Measurements from ENCODE around the gene PKIG. TPM values are rescaled to one million over a fixed set of nuclear protein-coding genes. Genes with fewer than 3 reads are reported as not detected.
A peak's percentile ranks its signal among the peaks of the same experiment; 100 is the strongest.
"Not testable (repeated sequence)": the region's sequence is repeated elsewhere in the genome, so short reads cannot be mapped to it uniquely, and the experiment has no call there.

PKIG gene
- total RNA-seq, 2 donors from 2014 or later: 24.4 to 46.1 TPM

- Histone ChIP-seq H3K36me3 (no peaks in the 10 kb centered on the region), H3K4me1 (peaks cover 4% of the 10 kb centered on the region), H3K9me3 (no peaks in the 10 kb centered on the region), H3K27ac (peak within 1 kb of the TSS; percentile 74), H3K9ac (ENCODE audit: low read depth in 2 of 2, low read length in 2 of 2) (peak within 1 kb of the TSS; percentile 82 to 87), H3K27me3 (no peaks in the 10 kb centered on the region), H3K4me3 (peak within 1 kb of the TSS; percentile 57)
- intact Hi-C loops (cut with DNase I): no loop called here
- no peak for TF ChIP-seq CTCF (IDR thresholded peaks at IDR 0.05)
- DNase-seq: peak; percentile 81
Measured at GRCh38 chr20:44651684-44652423, 69.5 kb downstream of the PKIG start, which contains the start of gene ADA. TSS of gene ADA (minus strand) at chr20:44651699. CDS start at chr20:44651607, 92 bp downstream.

GRCh38 chr20:44653546-44653945 is 71.2 kb downstream of the PKIG start:
- H3K9ac ChIP-seq (ENCODE audit: low read depth in 2 of 2, low read length in 2 of 2): no peak overlapping the region
- no peaks in the 10 kb centered on the region for H3K36me3 ChIP-seq
- intact Hi-C loops (cut with DNase I): no loop called here
- H3K27ac ChIP-seq: no peak overlapping the region
- peaks cover 4% of the 10 kb centered on the region for H3K4me1 ChIP-seq
- no peak for TF ChIP-seq CTCF (IDR thresholded peaks at IDR 0.05)
- no peak overlapping the region for H3K4me3 ChIP-seq
- H3K27me3 ChIP-seq: no peaks in the 10 kb centered on the region
- no peak for DNase-seq
- no peaks in the 10 kb centered on the region for H3K9me3 ChIP-seq

GRCh38 chr20:44654210-44654609 is 71.8 kb downstream of the PKIG start:
- H3K36me3 ChIP-seq; H3K9me3 ChIP-seq; intact Hi-C loops (cut with DNase I); H3K27ac ChIP-seq; H3K4me3 ChIP-seq; DNase-seq; H3K4me1 ChIP-seq; H3K9ac ChIP-seq (ENCODE audit: low read depth in 2 of 2, low read length in 2 of 2); H3K27me3 ChIP-seq: not testable (repeated sequence)

GRCh38 chr20:44656448-44656847 is 74.1 kb downstream of the PKIG start:
- no peak for TF ChIP-seq CTCF (IDR thresholded peaks at IDR 0.05)
- DNase-seq: no peak
- H3K9ac ChIP-seq (ENCODE audit: low read depth in 2 of 2, low read length in 2 of 2): no peak overlapping the region
- no peaks in the 10 kb centered on the region for H3K4me1 ChIP-seq
- H3K27me3 ChIP-seq: no peaks in the 10 kb centered on the region
- no peaks in the 10 kb centered on the region for H3K36me3 ChIP-seq
- no peaks in the 10 kb centered on the region for H3K9me3 ChIP-seq
- H3K27ac ChIP-seq: no peak overlapping the region
- intact Hi-C loops (cut with DNase I): no loop called here
- no peak overlapping the region for H3K4me3 ChIP-seq

- Histone ChIP-seq H3K27ac (no peak overlapping the region), H3K27me3 (no peaks in the 10 kb centered on the region), H3K4me1 (no peaks in the 10 kb centered on the region), H3K9me3 (no peaks in the 10 kb centered on the region), H3K4me3 (no peak overlapping the region), H3K36me3 (no peaks in the 10 kb centered on the region), H3K9ac (ENCODE audit: low read depth in 2 of 2, low read length in 2 of 2) (no peak overlapping the region)
- no peak for DNase-seq
- intact Hi-C loops (cut with DNase I): no loop called here
- TF ChIP-seq CTCF (IDR thresholded peaks at IDR 0.05): no peak
Measured at GRCh38 chr20:44657875-44658274, 75.5 kb downstream of the PKIG start.

GRCh38 chr20:44658810-44659209 is 76.4 kb downstream of the PKIG start:
- Histone ChIP-seq H3K9ac (ENCODE audit: low read depth in 2 of 2, low read length in 2 of 2) (no peak overlapping the region), H3K27ac (no peak overlapping the region), H3K4me1 (no peaks in the 10 kb centered on the region), H3K4me3 (no peak overlapping the region), H3K9me3 (no peaks in the 10 kb centered on the region), H3K27me3 (no peaks in the 10 kb centered on the region), H3K36me3 (no peaks in the 10 kb centered on the region)
- no peak for DNase-seq
- TF ChIP-seq CTCF (IDR thresholded peaks at IDR 0.05): no peak
- intact Hi-C loops (cut with DNase I): no loop called here

All from colonic mucosa (tissue), 4 donors.